GM18508 (cell line): ENCODE data around the gene TECRL.

Experiments
- ATAC-seq: cut with Tn5 transposase; IDR thresholded peaks from one replicate; pipeline ENCODE4 v1.9.1; 2021; ENCODE audit warnings: moderate number of reproducible peaks; ENCODE audit not compliant: insufficient read depth, unreplicated experiment

Gene TECRL

DNA sequence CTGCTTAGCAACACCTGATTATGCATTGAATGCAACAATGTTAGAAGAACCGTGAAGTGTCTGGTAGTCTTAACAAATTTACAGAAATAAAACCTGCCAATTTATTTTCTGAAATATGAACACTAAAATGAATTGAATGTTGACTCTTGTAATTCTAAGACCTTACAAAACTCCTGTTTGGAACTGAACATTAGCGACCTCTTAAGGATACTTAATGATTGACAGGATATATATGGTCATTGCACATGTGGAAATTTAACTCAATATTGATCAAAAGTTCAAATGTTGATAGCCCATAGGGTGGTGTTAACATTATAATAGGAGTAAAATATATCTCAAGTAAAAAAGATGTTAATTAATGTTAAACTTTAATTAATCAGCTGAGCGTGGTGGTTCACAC, 79.1 kb downstream of the TECRL start:
- ATAC-seq = no peak

DNA sequence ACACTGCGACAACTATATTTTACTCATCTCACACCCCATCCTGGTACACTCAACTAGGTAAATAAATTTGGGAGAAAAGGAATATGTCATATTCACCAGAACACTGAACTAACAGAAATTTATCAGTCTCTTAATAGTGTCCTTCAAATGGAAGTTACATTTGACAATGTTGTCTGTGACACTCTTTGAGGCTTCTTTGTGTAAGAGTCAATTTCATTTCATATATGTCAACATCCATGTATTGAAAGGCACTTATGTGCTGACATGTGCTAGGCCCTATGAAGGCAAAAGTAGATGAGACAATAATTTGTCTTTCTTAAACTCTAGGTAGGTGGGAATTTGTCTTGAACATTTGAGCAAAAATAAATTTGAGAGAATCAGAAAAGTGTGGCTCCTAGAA, 82.0 kb downstream of the TECRL start:
- ATAC-seq = no peak

DNA sequence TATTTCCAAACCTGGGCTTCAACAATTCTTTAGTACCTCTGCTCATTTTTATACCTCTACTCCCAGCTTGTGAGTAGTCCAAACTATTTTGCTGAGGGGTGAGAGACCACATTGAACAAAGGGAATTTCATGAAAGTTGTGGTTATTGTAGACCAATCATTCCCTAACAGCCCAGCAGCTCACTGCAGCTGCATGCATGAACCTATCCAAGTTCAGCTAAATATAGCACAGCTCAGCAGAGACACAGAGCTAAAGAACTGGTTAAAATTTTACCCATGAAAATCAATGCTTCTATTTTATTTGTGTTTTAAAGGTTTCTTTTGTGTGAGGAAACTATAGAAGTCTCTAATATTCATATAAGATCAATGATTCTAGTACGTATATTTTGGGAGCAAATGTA, 82.7 kb downstream of the TECRL start:
- ATAC-seq = no peak

DNA sequence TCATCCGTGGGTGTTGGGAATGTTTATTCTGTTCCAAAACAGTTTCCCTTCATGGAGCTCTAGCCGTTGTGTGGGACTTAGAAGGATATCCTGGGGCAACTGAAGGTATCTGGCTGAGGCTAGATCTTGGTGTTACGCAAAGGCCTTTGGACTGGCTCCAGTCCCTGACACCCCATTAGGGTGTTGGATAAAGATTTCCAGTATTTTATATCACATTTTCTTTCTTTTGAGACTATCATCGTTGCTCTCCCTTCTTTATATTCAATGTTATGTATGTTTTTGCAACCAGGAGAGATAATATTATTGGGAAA, 103.0 kb downstream of the TECRL start:
- no peak for ATAC-seq

DNA sequence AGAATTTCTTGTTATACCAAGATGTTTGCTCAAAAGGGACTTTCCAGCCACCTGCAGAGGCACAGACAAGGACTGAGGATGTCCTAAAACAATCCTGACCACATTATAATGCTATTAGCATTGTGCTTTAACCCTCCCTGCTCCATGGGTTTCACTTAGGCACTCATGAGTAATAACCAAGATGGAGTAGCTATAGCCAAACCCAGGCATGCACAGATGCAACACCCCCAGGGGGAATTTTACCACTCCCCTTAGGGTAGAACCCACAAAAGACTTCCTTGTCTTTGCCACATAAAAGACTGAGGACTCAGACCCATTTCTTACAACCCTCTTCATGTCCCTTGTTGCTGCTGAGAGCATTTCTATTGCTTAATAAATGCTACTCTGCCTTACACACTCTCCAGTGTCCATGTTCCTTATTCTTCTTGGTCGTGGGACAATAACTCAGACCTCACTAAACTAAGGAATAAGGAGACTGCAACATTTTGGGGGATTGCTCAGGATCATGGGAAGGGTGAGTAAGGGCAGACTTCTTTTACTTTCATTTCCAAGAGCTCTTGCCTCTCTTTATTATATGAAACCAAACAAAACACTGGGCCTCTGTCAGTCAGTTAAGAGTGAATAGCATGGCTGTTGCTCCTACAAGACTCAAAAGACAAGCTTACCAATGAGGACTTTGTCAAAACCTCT, 103.5 kb downstream of the TECRL start:
- ATAC-seq = no peak

DNA sequence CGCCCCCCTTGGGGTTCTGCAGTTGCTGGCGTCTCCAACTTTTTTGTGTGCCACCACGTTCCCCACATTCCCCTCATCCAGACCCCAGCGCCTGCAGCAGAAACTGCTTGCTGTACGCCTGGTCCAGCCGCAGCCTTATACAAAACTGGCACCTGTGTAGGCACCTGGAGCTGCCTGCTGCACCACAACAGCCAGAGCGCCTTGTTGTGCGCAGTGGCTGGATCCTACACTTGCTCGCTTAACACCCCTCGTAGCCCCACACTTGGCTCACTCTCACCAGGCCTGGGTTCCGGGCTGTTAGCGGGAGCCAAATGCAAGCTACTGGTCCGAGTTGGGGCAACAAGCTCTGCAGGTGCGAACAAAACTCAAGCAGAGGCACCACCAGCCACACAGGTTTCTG, 136.8 kb downstream of the TECRL start:
- ATAC-seq = no peak

DNA sequence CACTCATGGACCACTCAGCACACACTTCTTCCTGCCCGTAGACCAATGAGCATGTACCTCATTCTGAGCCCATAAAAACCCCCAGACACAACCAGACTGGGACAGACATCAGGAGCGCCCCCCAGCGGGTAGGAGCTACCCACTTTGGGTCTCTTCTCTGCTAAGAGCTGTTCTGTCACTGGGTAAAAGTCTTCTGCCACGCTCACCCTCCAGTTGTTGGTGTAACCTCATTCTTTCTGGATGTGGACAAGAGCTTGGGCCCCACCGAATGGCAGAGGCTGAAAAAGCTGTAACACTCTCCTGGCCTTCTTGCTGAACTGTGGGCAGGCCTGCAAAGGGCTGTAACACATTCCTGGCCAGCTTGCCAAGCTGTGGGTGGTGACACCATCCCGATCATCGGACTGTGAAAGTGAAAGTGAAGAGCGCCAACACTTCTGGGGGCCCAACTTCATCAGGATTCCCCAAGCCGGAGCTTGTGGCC, 137.6 kb downstream of the TECRL start:
- no peak for ATAC-seq

DNA sequence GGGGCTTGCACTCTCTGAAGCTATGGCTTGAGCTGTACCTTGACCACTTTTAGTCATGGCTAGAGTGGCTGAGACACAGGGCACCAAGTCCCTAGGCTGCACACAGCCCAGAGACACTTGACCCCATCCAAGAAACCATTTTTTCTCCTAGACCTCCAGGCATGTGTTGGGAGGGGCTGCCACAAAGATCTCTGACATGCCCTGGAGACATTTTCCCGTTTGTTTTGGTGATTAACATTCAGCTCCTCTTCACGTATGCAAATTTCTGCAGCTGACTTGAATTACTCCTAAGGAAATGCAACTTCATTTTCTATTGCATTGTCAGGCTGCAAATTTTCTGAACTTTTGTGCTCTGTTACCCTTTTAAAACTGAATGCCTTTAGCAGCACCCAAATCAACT, 142.6 kb downstream of the TECRL start:
- no peak for ATAC-seq

DNA sequence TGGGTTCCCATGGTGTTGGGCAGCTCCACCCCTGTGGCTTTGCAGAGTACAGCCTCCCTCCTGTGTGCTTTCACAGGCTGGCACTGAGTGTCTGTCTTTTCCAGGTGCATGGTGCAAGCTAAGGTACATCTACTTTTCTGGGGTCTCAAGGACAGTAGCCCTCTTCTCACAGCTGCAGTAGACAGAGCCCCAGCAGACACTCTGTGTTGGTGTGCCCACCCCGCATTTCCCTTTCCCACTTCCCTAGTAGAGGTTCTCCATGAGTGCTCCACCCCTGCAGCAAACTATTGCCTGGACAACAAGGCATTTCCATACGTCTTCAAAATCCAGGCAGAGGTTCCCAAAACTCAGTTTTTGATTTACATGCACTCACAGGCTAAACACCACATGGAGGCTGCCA, 143.0 kb downstream of the TECRL start:
- ATAC-seq = no peak

DNA sequence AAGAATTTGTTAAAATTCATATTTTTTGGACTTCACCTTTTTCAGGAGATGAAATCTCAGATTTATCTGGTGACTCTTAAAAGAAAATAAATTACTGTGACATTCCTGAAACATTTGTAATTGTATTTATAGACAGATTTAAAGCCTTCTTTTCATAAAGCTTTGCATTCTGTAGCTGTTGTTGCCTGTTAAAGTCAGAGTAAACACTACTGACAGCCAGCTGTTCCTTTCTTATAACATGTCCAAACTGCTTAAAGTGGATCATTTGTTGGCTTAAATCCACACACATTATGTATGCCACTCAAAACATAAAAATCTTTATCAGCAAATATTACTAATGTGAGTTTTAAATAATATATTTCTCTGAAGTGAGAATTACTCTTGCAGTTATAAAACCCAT, 157.5 kb downstream of the TECRL start:
- no peak for ATAC-seq

DNA sequence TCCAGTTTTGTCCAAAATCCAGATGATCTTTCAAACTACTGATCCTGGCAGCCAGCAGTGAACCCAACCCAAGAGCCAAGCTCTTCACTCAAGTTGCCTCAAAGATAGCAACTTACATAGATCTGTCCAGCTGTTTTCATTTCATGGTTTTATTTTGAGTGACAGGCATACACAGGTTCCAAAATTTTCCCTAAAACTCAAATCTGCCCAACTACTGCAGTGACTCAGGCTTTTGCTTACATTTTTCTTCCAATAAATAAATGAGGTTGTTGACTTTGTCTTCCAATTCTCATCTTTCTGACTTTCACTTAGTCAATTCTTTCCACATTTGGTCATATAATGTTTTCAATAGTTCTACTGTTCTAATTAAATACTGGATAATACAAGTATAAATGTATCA, 158.8 kb downstream of the TECRL start:
- no peak for ATAC-seq

DNA sequence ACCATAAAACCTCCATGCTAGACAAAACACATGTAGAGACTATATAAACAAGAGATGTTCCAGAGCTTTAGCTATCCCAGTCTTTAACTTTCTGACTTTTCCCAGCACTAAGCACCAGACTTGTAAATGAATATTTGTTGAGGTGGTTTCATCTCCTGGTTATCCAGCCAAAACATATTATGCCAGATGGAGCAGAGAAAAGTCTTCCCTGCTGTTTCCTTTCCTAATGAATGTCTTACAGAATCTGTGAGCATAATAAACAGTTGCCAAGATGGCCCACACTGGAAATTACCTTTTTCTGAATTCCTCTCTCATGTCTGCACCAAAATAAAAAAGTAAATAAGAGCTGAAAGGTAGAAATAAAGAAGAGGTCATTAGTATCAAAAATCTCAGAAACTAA, 159.2 kb downstream of the TECRL start:
- ATAC-seq = no peak

DNA sequence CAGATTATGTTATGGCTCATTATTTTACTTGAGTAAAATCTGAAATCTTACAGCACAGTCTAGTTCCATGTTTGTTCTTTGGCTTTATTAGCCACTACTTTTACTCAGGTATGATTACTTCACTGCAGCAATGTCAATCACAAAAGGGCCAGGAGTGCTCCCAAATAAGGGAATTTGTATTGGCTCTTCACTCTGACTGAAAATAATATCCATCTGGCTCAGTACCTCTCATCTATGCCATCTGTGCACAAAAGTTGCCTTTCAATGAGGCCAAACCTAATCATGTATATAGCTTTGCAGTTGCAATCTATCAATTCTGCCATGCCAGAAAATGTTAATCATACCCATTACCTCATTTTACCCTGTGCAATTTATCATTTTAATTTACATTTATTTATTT, 161.1 kb downstream of the TECRL start:
- no peak for ATAC-seq

DNA sequence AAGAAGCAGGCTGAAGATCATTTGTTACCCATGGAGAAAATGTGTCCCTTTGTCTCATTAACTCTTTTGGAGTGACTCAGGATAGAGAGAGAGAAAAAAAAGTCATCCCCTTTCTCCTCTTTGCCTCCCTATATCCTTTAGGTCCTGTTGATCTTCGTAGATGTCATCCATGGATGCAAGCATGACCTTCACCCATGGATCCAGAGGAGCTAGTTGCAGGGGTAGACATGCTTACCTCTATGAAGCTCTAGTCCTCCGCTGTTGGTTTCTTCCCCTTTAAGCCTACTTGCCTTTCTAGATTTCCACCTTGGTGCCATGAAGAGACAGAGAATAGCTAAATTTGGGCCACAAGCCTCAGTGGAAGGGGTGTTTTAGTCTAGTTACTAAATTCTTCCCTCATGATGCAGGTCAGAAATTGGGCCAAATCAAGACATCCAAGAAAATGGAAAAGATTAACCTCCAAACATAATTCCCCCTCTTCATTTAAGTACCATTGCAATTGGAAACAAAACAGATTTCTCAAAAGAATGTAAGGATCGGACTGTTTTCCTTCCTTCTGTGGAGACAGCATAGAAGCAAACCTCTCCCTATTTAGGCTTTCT, 178.4 kb downstream of the TECRL start:
- no peak for ATAC-seq
